Amniotic epithelial cell (primary cell): Measurements from ENCODE around the gene TFF1.
A peak's percentile ranks its signal among the peaks of the same experiment; 100 is the strongest.
"Not testable (repeated sequence)": the region's sequence is repeated elsewhere in the genome, so short reads cannot be mapped to it uniquely, and the experiment has no call there.

ENCODE experiments used
- DNase-seq: peaks from one replicate; pipeline ENCODE4 v3.0.0-alpha.2; 2010; ENCODE audit warnings: low read depth

Gene TFF1

GRCh38 chr21:42366292-42367010, at the start of gene TFF1:
Gene TFF1 (minus strand): TSS chr21:42366535. CDS start chr21:42366495, 40 bp downstream.
- no peak for DNase-seq

DNA sequence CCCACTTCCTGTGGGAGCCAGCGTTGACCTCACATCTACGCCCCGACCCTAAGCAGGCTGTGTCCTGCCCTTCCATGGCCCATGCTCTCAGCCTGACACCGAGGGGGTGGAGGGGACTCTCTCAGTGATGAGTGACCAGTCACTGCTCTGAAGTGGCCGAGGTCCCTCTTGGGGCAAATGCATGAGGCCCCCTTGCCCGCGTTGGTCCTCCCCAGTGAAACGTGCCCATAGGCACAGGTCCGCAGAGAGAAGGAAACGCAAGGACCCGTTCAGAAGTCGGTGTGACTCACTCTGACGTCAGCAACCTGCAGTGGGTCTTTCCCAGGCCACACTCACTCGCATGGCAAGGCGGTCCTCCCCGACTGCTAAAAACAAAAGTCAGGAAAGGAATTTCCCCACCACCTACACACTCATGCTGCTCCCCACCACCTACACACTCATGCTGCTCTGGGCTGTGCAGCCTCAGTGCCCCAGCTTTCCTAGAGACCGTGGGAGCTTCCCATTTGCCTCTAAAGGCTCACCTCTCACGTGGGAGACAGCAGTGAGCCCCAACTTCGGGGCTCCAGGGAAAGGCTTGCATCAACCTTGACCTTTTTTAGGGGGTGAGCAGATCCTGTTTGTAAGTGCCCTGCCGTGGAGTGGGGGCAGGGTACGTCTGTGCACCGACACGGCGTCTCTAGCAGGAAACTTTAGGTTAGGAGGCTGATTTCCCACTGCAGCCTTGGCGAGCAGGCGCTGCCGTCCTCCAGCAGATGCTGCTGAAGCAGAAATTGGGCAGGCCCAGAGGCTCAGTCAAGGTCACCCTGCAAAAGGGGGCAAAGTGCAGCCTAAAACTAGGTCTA, 48.8 kb upstream of the TFF1 start:
- DNase-seq, result peak; percentile 38

GRCh38 chr21:42414553-42414927, 48.2 kb upstream of the TFF1 start:
- DNase-seq, result no peak

GRCh38 chr21:42414066-42414465, 47.7 kb upstream of the TFF1 start:
- DNase-seq, result no peak

DNA sequence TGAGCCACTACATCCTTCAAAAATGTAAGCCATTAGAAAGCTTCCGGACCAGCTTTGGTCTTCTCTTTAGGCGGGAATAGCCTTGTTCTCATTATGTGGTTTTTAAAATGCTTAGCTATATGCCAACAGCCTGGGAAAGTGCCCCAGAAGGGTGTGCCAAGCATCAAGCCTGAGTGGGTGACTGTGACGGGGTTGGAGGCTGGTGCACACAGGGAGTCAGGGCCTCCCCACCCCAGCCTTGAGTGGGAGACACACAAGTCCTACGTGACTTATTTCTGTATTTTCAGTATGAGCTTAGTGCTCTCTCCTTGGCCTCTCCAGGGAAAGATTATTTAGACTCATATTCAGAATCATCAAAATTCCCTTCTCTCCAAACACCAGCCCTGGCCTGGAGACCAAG, 47.2 kb upstream of the TFF1 start:
- DNase-seq, result no peak

- DNase-seq, result no peak
These were observed 46.8 kb upstream of the TFF1 start for GRCh38 chr21:42413093-42413492.

DNA sequence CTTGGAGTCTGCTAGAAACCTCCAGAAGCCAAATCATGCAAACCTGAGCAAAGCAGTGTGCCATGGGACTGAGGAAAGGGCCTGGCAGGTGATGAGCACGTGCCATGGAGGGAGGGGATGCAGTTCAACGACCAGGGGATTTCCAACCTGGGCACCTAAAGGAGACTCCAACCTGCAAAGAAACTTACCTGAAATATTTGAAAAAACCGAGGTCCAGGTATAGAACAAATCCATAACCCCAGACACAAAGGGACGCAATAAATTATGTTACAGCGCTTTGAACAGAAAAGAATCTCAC, 46.2 kb upstream of the TFF1 start:
- DNase-seq, result no peak

- DNase-seq, result no peak
These were observed 45.7 kb upstream of the TFF1 start for GRCh38 chr21:42411891-42412635.

DNA sequence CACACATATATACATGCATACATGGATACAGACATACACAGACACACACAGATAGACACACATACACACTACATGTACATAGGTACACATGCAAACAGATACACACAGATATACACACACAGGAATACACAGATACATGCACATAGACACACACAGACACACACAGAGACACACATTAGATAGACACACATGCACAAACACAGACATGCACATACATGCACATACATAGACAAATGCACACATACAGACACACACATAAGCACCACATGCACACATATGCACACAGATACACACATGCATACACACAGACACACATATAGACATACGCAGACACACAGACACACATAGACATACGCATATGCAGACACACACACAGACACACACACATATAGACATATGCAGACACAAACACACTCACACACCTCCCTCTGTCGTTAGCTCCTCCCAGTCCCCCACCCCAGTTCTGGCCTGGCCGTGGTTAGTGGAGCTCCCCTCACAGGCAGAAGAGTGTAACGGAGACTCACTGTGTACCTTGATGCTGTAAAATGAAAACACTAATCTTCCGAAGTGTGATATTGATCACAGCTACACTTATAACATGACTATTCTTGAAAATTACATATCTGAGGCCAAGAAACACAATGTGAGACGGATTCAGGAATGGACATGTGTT, 45.0 kb upstream of the TFF1 start:
- no peak for DNase-seq

DNA sequence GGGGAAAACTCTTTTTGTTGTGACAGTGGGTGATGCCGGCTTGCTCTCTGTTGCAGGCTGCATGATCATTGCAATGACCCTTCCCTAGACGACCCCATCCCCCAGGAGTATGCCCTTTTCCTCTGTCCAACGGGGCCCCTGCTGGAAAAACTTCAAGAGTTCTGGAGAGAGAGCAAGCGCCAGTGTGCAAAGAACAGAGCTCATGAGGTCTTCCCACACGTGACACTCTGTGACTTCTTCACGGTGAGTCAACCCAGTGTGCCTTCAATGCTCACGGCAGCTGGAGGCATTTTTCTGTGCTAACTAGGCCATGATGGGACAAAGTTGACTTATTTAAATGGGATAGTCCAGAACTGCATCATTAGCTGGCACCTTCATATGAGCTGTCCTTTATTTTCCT, 43.0 kb upstream of the TFF1 start:
- DNase-seq, result no peak

DNA sequence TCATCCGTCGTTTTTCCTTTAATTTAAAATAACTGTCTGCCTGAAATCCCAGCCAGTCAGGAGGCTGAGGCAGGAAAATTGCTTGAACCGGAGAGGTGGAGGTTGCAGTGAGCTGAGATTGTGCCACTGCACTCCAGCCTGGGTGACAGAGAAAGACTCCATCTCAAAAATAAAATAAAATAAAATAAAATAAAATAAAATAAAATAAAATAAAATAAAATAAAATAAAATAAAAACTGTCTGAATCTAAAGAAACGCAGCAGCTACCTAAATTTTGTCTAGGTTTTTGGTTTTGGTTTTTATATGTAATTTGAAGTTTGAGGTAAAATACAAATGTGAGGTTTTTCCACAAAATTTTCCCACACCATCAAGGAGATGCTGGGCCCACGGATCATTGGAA, 42.4 kb upstream of the TFF1 start:
- DNase-seq, result not testable (repeated sequence)

DNA sequence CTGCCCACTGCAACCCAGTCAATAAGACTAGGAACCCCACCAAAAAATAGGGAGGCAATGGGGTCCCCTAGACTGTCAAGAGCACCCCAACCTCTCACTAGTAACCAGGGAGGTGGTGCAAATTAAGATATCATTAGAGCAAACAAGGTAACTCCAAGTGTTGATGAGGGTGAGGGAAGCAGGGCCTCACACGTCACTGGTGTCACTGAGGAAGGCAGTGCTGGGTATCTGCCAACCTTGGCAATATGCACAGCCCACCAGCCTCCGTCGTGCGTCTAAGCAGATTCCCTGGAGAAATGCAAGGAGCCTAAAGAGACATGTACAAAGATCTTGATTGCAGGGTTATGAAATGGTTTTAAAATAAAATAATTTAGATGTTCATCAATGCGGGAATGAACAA, 41.1 kb upstream of the TFF1 start:
- DNase-seq, result no peak

GRCh38 chr21:42406866-42407265, 40.5 kb upstream of the TFF1 start:
- no peak for DNase-seq

DNA sequence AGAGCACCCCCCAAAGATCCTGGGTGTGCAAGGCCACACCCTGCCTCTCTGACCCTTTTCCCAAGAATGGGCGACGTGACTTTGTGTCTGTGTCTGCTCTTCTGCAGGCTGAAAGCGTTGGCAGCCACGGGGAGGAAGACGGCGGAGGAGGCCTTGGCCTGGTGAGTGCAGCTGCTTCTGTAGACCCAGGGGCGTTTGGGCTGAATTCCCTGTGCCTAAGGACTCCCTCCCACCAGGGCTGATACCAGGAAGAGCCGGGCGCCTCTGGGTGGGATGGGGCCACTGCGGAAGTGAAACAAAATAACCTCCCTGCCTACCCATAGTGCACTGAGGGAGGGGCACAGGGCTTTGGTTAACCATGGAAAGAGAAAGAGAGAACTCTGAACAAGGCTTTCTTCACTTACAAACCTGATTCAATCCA, 39.9 kb upstream of the TFF1 start:
- no peak for DNase-seq

DNA sequence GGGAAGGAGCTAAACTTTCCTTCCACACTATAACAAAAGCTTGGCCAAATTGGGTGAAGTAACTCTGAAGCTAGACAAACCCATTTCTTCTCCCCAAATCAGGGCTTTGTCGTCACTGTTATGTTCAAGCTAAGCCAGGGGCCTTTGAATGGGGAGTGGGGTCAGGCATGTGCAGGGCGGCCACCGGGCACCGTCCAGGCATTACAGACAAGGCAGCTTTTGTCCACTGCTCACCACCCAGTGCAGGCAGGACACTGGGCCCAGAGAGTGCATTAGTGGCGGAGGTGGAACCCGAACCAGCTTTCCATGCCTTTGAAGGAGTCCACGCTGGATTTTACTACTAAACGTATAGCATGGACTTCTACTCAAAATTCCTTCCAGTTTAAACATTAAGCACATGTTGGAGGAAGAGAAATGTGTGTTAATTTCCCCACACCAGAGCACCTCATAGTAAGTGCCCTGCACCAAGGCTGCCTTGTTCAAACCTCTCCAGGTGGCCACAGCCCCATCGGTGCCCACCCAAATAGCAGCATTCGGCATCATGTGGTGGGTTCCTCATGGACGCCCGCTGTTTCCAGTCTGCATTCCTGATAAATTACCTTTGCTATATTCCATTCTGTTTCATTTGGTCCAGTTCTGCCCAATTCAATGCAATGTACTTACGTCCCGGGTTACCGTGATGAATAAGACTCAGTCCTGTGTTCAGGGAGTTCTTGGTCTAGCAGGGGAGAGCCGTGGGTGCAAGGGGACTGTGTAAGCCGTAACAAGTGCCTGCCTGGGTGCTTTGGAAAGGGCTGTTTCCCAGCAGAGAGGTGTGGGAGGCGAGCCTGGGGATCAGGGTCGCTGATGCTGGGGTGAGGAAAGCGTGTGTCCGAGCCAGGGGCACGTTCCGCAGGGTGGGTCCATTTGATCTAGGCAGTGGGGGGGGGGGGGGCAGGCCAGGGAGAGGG, 39.0 kb upstream of the TFF1 start:
- no peak for DNase-seq

DNA sequence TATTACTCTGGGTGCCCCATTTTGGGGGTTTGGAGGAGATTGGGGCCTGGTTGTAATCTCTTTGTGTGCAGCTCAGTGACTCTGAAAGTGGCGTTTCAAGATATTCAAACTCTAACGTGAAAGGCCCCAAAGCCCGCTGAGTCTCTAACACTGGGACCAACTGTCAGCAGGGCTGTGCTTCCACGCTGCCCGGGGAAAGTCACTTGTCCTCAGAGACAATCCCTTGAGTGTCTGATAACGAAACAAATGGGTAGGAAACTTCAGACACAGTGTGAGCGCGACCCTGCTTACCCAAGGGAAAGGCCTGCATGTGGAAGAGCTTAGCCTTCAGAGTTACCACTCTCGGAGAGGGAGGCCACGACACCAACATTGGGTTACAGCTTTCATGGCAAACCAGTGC, 38.2 kb upstream of the TFF1 start:
- DNase-seq, result no peak

- no peak for DNase-seq
These were observed 37.4 kb upstream of the TFF1 start, which contains the start of gene UBASH3A for GRCh38 chr21:42403611-42404231. Gene UBASH3A (plus strand): TSS chr21:42403902. CDS start chr21:42403946, 44 bp downstream.

DNA sequence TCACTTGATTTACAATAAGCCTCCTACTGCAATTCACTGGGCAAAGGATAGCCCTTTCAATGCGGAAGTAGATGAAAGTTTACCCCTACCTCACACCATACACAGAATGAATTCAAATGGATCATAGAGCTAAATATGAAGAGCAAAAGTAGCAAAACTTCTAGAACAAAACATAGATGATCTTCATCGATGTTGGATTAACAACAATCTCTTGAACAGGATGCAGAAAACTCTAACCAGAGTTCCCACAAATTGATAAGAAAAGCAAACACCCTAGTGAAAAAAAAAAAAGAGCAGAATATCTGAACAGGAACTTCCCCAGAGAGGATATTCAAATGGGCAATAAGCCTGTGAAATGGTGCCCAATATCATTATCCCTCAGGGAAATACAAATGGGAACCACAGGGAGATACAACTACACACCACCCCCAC, 35.5 kb upstream of the TFF1 start:
- DNase-seq, result no peak

GRCh38 chr21:42401154-42401553, 34.8 kb upstream of the TFF1 start:
- DNase-seq, result no peak

DNA sequence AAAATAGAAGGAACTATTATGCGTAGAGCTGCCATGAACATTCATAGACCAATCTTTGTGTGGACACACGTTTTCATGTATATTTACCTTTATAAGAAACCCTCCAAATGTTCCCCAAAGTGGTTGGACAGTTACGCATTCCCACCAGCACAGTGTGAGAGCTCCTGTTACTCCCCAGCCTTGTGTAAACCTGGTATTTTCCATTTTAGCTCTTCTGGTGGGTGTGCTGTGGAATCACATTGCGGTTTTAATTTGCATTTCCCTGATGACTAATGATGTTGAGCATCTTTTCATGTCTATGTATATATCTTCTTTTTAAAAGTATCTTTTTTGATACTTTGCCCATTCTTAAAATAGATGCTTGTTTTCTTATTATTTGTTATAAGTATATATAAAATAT, 34.2 kb upstream of the TFF1 start:
- DNase-seq, result no peak
